OCI-LY1 (cell line): ENCODE measurements around the gene CRIM1.
"Not testable (repeated sequence)": the region's sequence is repeated elsewhere in the genome, so short reads cannot be mapped to it uniquely, and the experiment has no call there.

ENCODE experiments used
- H2AFZ ChIP-seq: fragments of 200-600 bp; sonication (generic), shearing (Covaris generic); 2 replicates; pipeline ENCODE4 v1.6.0; 2014; ENCODE audit warnings: antibody characterized with exemption, mild to moderate bottlenecking, low read length
- H3F3A ChIP-seq: fragments of 200-600 bp; sonication (generic), shearing (Covaris generic); 2 replicates; pipeline ENCODE4 v1.6.0; 2014; ENCODE audit warnings: mild to moderate bottlenecking, antibody characterized with exemption, low read length, moderate library complexity; ENCODE audit not compliant: insufficient read depth
- H3K27ac ChIP-seq: fragments of 200-600 bp; sonication (generic); 2 replicates; pipeline ENCODE4 v1.5.1; 2014; ENCODE audit warnings: low read length, mixed run types, mild to moderate bottlenecking, low read depth; ENCODE audit not compliant: poor library complexity, severe bottlenecking
- H3K27me3 ChIP-seq: fragments of 200-600 bp; sonication (generic); 2 replicates; pipeline ENCODE4 v1.6.0; 2014; ENCODE audit warnings: antibody characterized with exemption, mild to moderate bottlenecking, low read length, moderate library complexity; ENCODE audit not compliant: insufficient read depth
- H3K36me3 ChIP-seq: fragments of 200-600 bp; sonication (generic); 2 replicates; pipeline ENCODE4 v1.6.1; 2014; ENCODE audit warnings: mild to moderate bottlenecking, antibody characterized with exemption, low read length, moderate library complexity, mixed read lengths; ENCODE audit not compliant: insufficient read depth
- H3K4me1 ChIP-seq: fragments of 200-600 bp; sonication (generic); 2 replicates; pipeline ENCODE4 v1.5.1; 2014; ENCODE audit warnings: mild to moderate bottlenecking, low read length, moderate library complexity; ENCODE audit not compliant: insufficient read depth, severe bottlenecking
- H3K4me2 ChIP-seq: fragments of 200-600 bp; sonication (generic), shearing (Covaris generic); 2 replicates; pipeline ENCODE4 v1.6.1; 2014; ENCODE audit warnings: low read length
- H3K4me3 ChIP-seq: fragments of 200-600 bp; sonication (generic); 2 replicates; pipeline ENCODE4 v1.5.1; 2014; ENCODE audit warnings: low read length, low read depth, mild to moderate bottlenecking, mixed read lengths; ENCODE audit not compliant: poor library complexity, severe bottlenecking
- H3K79me2 ChIP-seq: fragments of 200-600 bp; shearing (Covaris generic); 2 replicates; pipeline ENCODE4 v1.6.1; 2016; ENCODE audit warnings: mixed run types, low read length, mixed read lengths; ENCODE audit not compliant: insufficient read depth
- H3K9ac ChIP-seq: fragments of 200-600 bp; sonication (generic), shearing (Covaris generic); 2 replicates; pipeline ENCODE4 v1.6.1; 2014; ENCODE audit warnings: mild to moderate bottlenecking, low read length, mixed read lengths
- H3K9me2 ChIP-seq: fragments of 200-600 bp; sonication (generic), shearing (Covaris generic); 2 replicates; pipeline ENCODE4 v1.6.1; 2014; ENCODE audit warnings: low read depth, mild to moderate bottlenecking, low read length, mixed read lengths
- H3K9me3 ChIP-seq: fragments of 200-600 bp; shearing (Covaris generic); 2 replicates; pipeline ENCODE4 v1.6.1; 2014; ENCODE audit warnings: low read length, mixed read lengths
- H4K20me1 ChIP-seq: fragments of 200-600 bp; sonication (generic), shearing (Covaris generic); 2 replicates; pipeline ENCODE4 v1.6.0; 2016; ENCODE audit warnings: mild to moderate bottlenecking, low read length; ENCODE audit not compliant: insufficient read depth
- CTCF ChIP-seq: fragments of 200-600 bp; sonication (generic), shearing (Covaris generic); IDR thresholded peaks from 2 replicates; pipeline ENCODE4 v1.5.1; 2017; ENCODE audit warnings: mild to moderate bottlenecking, antibody characterized with exemption, low read length, moderate library complexity, mixed read lengths
- EZH2 ChIP-seq: fragments of 200-600 bp; sonication (generic), shearing (Covaris generic); IDR thresholded peaks from 2 replicates; pipeline ENCODE4 v1.8.0; 2017; ENCODE audit warnings: borderline replicate concordance, mixed run types, mild to moderate bottlenecking, antibody characterized with exemption, low read length, moderate library complexity, mixed read lengths

CRIM1 gene

GRCh38 chr2:36355151-36355889 lies at the start of gene CRIM1:
Gene CRIM1 (plus strand): TSS chr2:36355778. CDS start chr2:36356293, 515 bp downstream.
- Histone ChIP-seq H4K20me1 (no peaks in the 10 kb centered on the region), H3K79me2 (no peaks in the 10 kb centered on the region), H3K36me3 (no peaks in the 10 kb centered on the region), H2AFZ (no peak within 1 kb of the TSS), H3K27ac (no peak within 1 kb of the TSS), H3K9me3 (no peaks in the 10 kb centered on the region), H3K27me3 (no peaks in the 10 kb centered on the region), H3F3A (no peaks in the 10 kb centered on the region), H3K4me3 (no peak within 1 kb of the TSS), H3K4me2 (no peak within 1 kb of the TSS), H3K9ac (no peak within 1 kb of the TSS), H3K9me2 (no peaks in the 10 kb centered on the region), H3K4me1 (no peaks in the 10 kb centered on the region)
- TF ChIP-seq EZH2 (no peak), CTCF (no peak)

- Histone ChIP-seq H4K20me1 (no peaks in the 10 kb centered on the region), H3K9me3 (no peaks in the 10 kb centered on the region), H3K4me2 (no peak overlapping the region), H3K9me2 (no peaks in the 10 kb centered on the region), H3K27me3 (no peaks in the 10 kb centered on the region), H3K4me1 (no peaks in the 10 kb centered on the region), H3K9ac (no peak overlapping the region), H2AFZ (no peak overlapping the region), H3K79me2 (no peaks in the 10 kb centered on the region), H3K4me3 (no peak overlapping the region), H3K36me3 (no peaks in the 10 kb centered on the region), H3K27ac (no peak overlapping the region), H3F3A (no peaks in the 10 kb centered on the region)
- no peak for TF ChIP-seq CTCF
Measured at GRCh38 chr2:36307441-36307840, 48.1 kb upstream of the CRIM1 start.

- H3K36me3 ChIP-seq, H3K79me2 ChIP-seq, H3K9me3 ChIP-seq, H3K4me3 ChIP-seq, H3K27me3 ChIP-seq, H4K20me1 ChIP-seq, H3F3A ChIP-seq, H2AFZ ChIP-seq, H3K9ac ChIP-seq, H3K4me1 ChIP-seq, H3K27ac ChIP-seq, H3K4me2 ChIP-seq, H3K9me2 ChIP-seq: not testable (repeated sequence)
Measured at GRCh38 chr2:36310444-36310843, 45.1 kb upstream of the CRIM1 start.

- H4K20me1 ChIP-seq: no peaks in the 10 kb centered on the region
- H3K79me2 ChIP-seq: no peaks in the 10 kb centered on the region
- H3F3A ChIP-seq: no peaks in the 10 kb centered on the region
- H3K36me3 ChIP-seq: no peaks in the 10 kb centered on the region
- no peak overlapping the region for H2AFZ ChIP-seq
- H3K9me2 ChIP-seq: no peaks in the 10 kb centered on the region
- H3K9me3 ChIP-seq: no peaks in the 10 kb centered on the region
- no peaks in the 10 kb centered on the region for H3K27me3 ChIP-seq
- H3K4me2 ChIP-seq: no peak overlapping the region
- TF ChIP-seq CTCF: no peak; the same call in 1 of the 2 replicates
- TF ChIP-seq EZH2: no peak
- no peak overlapping the region for H3K4me3 ChIP-seq
- no peak overlapping the region for H3K27ac ChIP-seq
- H3K9ac ChIP-seq: no peak overlapping the region
- no peaks in the 10 kb centered on the region for H3K4me1 ChIP-seq
Measured at GRCh38 chr2:36318547-36318946, 37.0 kb upstream of the CRIM1 start.
